GM18499 (cell line): ENCODE measurements around the gene UBE2QL1.

ENCODE experiments used
- ATAC-seq: cut with Tn5 transposase; IDR thresholded peaks from one replicate; pipeline ENCODE4 v1.9.1; 2021; ENCODE audit warnings: moderate number of reproducible peaks; ENCODE audit not compliant: insufficient read depth, unreplicated experiment

The UBE2QL1 gene

GRCh38 chr5:6452622-6453504 lies 4.2 kb downstream of the UBE2QL1 start:
- ATAC-seq, result no peak

- ATAC-seq, result no peak
These were observed 5.4 kb downstream of the UBE2QL1 start for GRCh38 chr5:6453937-6454560.

GRCh38 chr5:6454628-6455053 lies 6.0 kb downstream of the UBE2QL1 start:
- ATAC-seq, result no peak

- ATAC-seq, result no peak
These were observed 7.0 kb downstream of the UBE2QL1 start for GRCh38 chr5:6455571-6456200.

- no peak for ATAC-seq
These were observed 8.2 kb downstream of the UBE2QL1 start for GRCh38 chr5:6456766-6457370.

- no peak for ATAC-seq
These were observed 8.9 kb downstream of the UBE2QL1 start for GRCh38 chr5:6457592-6457991.

- ATAC-seq, result no peak
These were observed 10.2 kb downstream of the UBE2QL1 start for GRCh38 chr5:6458833-6459232.

GRCh38 chr5:6459896-6460295 lies 11.2 kb downstream of the UBE2QL1 start:
- ATAC-seq, result no peak

GRCh38 chr5:6461006-6461405 lies 12.3 kb downstream of the UBE2QL1 start:
- no peak for ATAC-seq

- no peak for ATAC-seq
These were observed 13.4 kb downstream of the UBE2QL1 start for GRCh38 chr5:6461793-6462650.

GRCh38 chr5:6462671-6463070 lies 14.0 kb downstream of the UBE2QL1 start:
- ATAC-seq, result no peak

GRCh38 chr5:6464441-6464840 lies 15.8 kb downstream of the UBE2QL1 start:
- no peak for ATAC-seq

GRCh38 chr5:6465831-6466790 lies 17.5 kb downstream of the UBE2QL1 start:
- no peak for ATAC-seq

GRCh38 chr5:6466975-6467567 lies 18.4 kb downstream of the UBE2QL1 start:
- ATAC-seq, result no peak

GRCh38 chr5:6467591-6467990 lies 18.9 kb downstream of the UBE2QL1 start:
- no peak for ATAC-seq

GRCh38 chr5:6468104-6468503 lies 19.4 kb downstream of the UBE2QL1 start:
- ATAC-seq, result no peak

- no peak for ATAC-seq
These were observed 20.2 kb downstream of the UBE2QL1 start for GRCh38 chr5:6468870-6469269.

GRCh38 chr5:6469836-6470235 lies 21.2 kb downstream of the UBE2QL1 start:
- no peak for ATAC-seq
